ENCODE data around the gene CDH22. TPM values are rescaled to one million over a fixed set of nuclear protein-coding genes. Genes with fewer than 3 reads are reported as not detected.

Gene CDH22
- total RNA-seq, 1 experiment from 2014 or later: 0.11 TPM

DNA sequence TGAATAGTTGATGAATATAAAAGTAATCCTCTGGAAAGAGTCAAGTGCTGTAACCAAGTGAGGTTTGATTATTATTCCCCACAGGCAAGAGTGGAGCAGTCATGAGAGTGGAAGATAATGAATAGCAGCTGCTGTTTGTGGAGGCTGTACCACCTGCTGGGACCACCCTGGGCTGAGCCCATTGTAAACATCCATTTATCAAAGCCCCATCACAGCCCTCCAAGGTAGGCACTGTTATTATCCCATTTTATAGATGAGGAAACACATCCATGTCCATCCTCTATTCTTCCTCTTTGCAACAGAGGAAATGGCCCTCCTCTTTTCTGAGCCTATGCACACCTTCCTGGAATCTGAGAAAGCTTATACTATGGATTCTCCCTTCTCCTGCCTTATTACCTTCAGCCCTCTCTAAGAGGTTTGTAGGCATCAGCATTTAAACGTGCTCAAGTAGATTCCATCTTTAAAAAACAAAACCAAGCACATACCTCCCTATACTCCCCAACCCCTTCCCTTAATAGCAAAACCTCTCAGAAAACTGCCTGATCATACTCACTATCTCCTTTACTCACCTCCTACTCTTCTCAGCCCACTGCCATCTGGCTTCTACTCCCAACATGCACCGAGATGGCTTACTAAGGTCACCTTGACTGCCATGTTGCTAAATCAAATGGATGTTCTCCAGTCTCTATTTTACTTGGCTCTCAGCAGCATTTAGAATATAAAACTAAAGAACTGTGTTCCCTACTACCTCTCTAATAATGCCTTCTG is 37.1 kb downstream of the CDH22 start:
- intact Hi-C loops (cut with micrococcal nuclease; ENCODE audit: unreplicated experiment): no loop called here
- 0 out of 2 replicates have a peak, but pooled peaks cover 1% of the 10 kb centered on the region for H3K27me3 ChIP-seq (replicated peaks; ENCODE audit: control insufficient read depth, insufficient read depth, low read length)
- ChIA-PET CTCF (no interaction called here), POLR2A (no interaction called here)
- Mint-ChIP-seq H3K4me1 (ENCODE audit: low read depth, unreplicated experiment) (no peaks in the 10 kb centered on the region), H3K9me3 (ENCODE audit: unreplicated experiment) (peaks cover under 1% of the 10 kb centered on the region), H3K4me3 (ENCODE audit: unreplicated experiment) (no peak overlapping the region), H3K36me3 (ENCODE audit: insufficient read depth, unreplicated experiment) (no peaks in the 10 kb centered on the region), H3K27me3 (ENCODE audit: insufficient read depth, unreplicated experiment) (peaks cover 33% of the 10 kb centered on the region), H3K27ac (ENCODE audit: unreplicated experiment) (no peak overlapping the region)
- no peaks in the 10 kb centered on the region for H3K36me3 ChIP-seq (ENCODE audit: control insufficient read depth, insufficient read depth, low read length)
- BruUV-seq (replicated peaks): no TSS peak
- TF ChIP-seq, protein P1, sequence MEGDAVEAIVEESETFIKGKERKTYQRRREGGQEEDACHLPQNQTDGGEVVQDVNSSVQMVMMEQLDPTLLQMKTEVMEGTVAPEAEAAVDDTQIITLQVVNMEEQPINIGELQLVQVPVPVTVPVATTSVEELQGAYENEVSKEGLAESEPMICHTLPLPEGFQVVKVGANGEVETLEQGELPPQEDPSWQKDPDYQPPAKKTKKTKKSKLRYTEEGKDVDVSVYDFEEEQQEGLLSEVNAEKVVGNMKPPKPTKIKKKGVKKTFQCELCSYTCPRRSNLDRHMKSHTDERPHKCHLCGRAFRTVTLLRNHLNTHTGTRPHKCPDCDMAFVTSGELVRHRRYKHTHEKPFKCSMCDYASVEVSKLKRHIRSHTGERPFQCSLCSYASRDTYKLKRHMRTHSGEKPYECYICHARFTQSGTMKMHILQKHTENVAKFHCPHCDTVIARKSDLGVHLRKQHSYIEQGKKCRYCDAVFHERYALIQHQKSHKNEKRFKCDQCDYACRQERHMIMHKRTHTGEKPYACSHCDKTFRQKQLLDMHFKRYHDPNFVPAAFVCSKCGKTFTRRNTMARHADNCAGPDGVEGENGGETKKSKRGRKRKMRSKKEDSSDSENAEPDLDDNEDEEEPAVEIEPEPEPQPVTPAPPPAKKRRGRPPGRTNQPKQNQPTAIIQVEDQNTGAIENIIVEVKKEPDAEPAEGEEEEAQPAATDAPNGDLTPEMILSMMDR (IDR thresholded peaks at IDR 0.05; ENCODE audit: insufficient read depth in 1 of 2, low read depth in 1 of 2, low read length in 1 of 2, severe bottlenecking in 1 of 2, unreplicated experiment in 1 of 2): no peak
- H3K9me3 ChIP-seq: no peaks in the 10 kb centered on the region; the same call in 1 of the 2 replicates
- no peak overlapping the region for H3K4me3 ChIP-seq (ENCODE audit: low read depth, low read length)
- H3K4me1 ChIP-seq: no peaks in the 10 kb centered on the region
- no peak for DNase-seq

DNA sequence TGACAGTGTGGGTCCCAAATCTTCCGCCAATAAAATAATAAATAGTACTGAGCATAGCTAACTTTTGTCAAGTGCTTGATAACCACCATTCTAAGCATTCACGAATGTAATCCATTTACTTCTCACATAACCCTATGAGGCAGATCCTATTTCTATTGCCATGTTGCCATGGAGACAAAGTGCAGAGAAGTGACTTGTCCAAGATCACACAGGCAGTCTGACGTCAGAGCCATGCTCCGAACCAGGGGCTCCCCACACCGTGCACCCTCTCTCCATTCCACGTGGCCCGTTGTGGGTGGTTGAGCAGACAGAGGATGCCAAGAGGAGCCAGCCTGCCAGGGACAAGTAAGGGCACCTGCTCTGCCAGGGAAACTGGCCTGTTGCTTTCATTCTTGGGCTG is 38.9 kb downstream of the CDH22 start:
- Histone ChIP-seq H3K4me1 (no peaks in the 10 kb centered on the region), H3K36me3 (ENCODE audit: control insufficient read depth, insufficient read depth, low read length) (no peaks in the 10 kb centered on the region), H3K9me3 (no peaks in the 10 kb centered on the region; the same call in 1 of the 2 replicates), H3K27me3 (replicated peaks; ENCODE audit: control insufficient read depth, insufficient read depth, low read length) (0 out of 2 replicates have a peak, but pooled peaks cover 1% of the 10 kb centered on the region), H3K4me3 (ENCODE audit: low read depth, low read length) (no peak overlapping the region)
- H3K27ac Mint-ChIP-seq (ENCODE audit: unreplicated experiment): no peak overlapping the region
- no peak for DNase-seq
- intact Hi-C loops (cut with micrococcal nuclease; ENCODE audit: unreplicated experiment): no loop called here
- TF ChIP-seq, protein P1 (IDR thresholded peaks at IDR 0.05; ENCODE audit: insufficient read depth in 1 of 2, low read depth in 1 of 2, low read length in 1 of 2, severe bottlenecking in 1 of 2, unreplicated experiment in 1 of 2): no peak
- H3K4me3 Mint-ChIP-seq (ENCODE audit: unreplicated experiment): no peak overlapping the region
- BruUV-seq (replicated peaks): no TSS peak
- H3K4me1 Mint-ChIP-seq (ENCODE audit: low read depth, unreplicated experiment): no peaks in the 10 kb centered on the region
- H3K27me3 Mint-ChIP-seq (ENCODE audit: insufficient read depth, unreplicated experiment): peaks cover 33% of the 10 kb centered on the region
- CTCF ChIA-PET: no interaction called here
- POLR2A ChIA-PET: no interaction called here
- H3K36me3 Mint-ChIP-seq (ENCODE audit: insufficient read depth, unreplicated experiment): no peaks in the 10 kb centered on the region
- H3K9me3 Mint-ChIP-seq (ENCODE audit: unreplicated experiment): peaks cover 10% of the 10 kb centered on the region

DNA sequence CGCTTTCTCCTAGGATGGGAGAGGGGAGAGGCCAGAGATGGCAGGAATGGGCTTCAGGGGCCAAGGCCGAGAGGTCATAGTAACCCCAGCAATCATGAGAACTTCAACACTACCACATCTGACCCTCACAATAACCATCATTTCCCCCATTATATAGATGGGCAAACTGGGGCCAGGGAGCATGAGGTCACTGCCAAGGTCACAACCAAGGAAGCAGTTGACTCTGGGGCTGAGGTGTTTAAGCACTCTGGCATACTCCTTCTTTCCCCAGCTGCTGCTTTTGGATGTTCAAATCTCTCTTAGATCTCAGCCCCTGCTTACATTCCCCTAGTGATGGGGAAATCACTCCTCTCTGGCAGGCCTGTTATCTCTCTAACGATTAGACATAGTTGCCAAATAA is 39.6 kb downstream of the CDH22 start:
- peaks cover 10% of the 10 kb centered on the region for H3K9me3 Mint-ChIP-seq (ENCODE audit: unreplicated experiment)
- Histone ChIP-seq H3K27me3 (replicated peaks; ENCODE audit: control insufficient read depth, insufficient read depth, low read length) (0 out of 2 replicates have a peak, but pooled peaks cover 1% of the 10 kb centered on the region), H3K4me3 (ENCODE audit: low read depth, low read length) (no peak overlapping the region), H3K9me3 (no peaks in the 10 kb centered on the region; the same call in 1 of the 2 replicates), H3K4me1 (no peaks in the 10 kb centered on the region), H3K36me3 (ENCODE audit: control insufficient read depth, insufficient read depth, low read length) (no peaks in the 10 kb centered on the region)
- H3K27me3 Mint-ChIP-seq (ENCODE audit: insufficient read depth, unreplicated experiment): peaks cover 34% of the 10 kb centered on the region
- no peaks in the 10 kb centered on the region for H3K4me1 Mint-ChIP-seq (ENCODE audit: low read depth, unreplicated experiment)
- no peak overlapping the region for H3K27ac Mint-ChIP-seq (ENCODE audit: unreplicated experiment)
- no peak for DNase-seq
- TF ChIP-seq, protein P1 (IDR thresholded peaks at IDR 0.05; ENCODE audit: insufficient read depth in 1 of 2, low read depth in 1 of 2, low read length in 1 of 2, severe bottlenecking in 1 of 2, unreplicated experiment in 1 of 2): no peak
- CTCF ChIA-PET: no interaction called here
- H3K4me3 Mint-ChIP-seq (ENCODE audit: unreplicated experiment): no peak overlapping the region
- intact Hi-C loops (cut with micrococcal nuclease; ENCODE audit: unreplicated experiment): no loop called here
- POLR2A ChIA-PET: no interaction called here
- BruUV-seq (replicated peaks): no TSS peak
- no peaks in the 10 kb centered on the region for H3K36me3 Mint-ChIP-seq (ENCODE audit: insufficient read depth, unreplicated experiment)

Data from Caco-2 (cell line).